Fibroblast of skin of abdomen (primary cell): ENCODE measurements around the gene C1QTNF9B.
"Not testable (repeated sequence)": the region's sequence is repeated elsewhere in the genome, so short reads cannot be mapped to it uniquely, and the experiment has no call there.

Experiments used
- DNase-seq: peaks from one replicate; pipeline ENCODE4 v3.0.0-alpha.2; 2013

Gene C1QTNF9B

GRCh38 chr13:23893791-23894190, 3.5 kb downstream of the C1QTNF9B start:
- DNase-seq, result not testable (repeated sequence)

GRCh38 chr13:23889615-23890607, 7.4 kb downstream of the C1QTNF9B start:
- DNase-seq, result peak; percentile 27

- DNase-seq, result peak; percentile 96
Observed at GRCh38 chr13:23888658-23889614, 8.4 kb downstream of the C1QTNF9B start, which contains the start of gene MIPEP. TSS of gene MIPEP (minus strand) at chr13:23889400. CDS start at chr13:23889320, 80 bp downstream.

- DNase-seq, result not testable (repeated sequence)
Observed at GRCh38 chr13:23884361-23884760, 12.9 kb downstream of the C1QTNF9B start.

GRCh38 chr13:23883255-23883654, 14.0 kb downstream of the C1QTNF9B start:
- no peak for DNase-seq

- DNase-seq, result not testable (repeated sequence)
Observed at GRCh38 chr13:23881402-23881800, 15.9 kb downstream of the C1QTNF9B start.

- not testable (repeated sequence) for DNase-seq
Observed at GRCh38 chr13:23880493-23881401, 16.6 kb downstream of the C1QTNF9B start.

GRCh38 chr13:23877286-23877685, 20.0 kb downstream of the C1QTNF9B start:
- no peak for DNase-seq

- DNase-seq, result no peak
Observed at GRCh38 chr13:23876265-23876664, 21.0 kb downstream of the C1QTNF9B start.

- peak; percentile 53 for DNase-seq
Observed at GRCh38 chr13:23871616-23872220, 25.6 kb downstream of the C1QTNF9B start.

- no peak for DNase-seq
Observed at GRCh38 chr13:23870356-23871140, 26.8 kb downstream of the C1QTNF9B start.

- DNase-seq, result peak; percentile 93
Observed at GRCh38 chr13:23868521-23868920, 28.8 kb downstream of the C1QTNF9B start.

- DNase-seq, result peak; percentile 57
Observed at GRCh38 chr13:23867027-23867491, 30.2 kb downstream of the C1QTNF9B start.

- no peak for DNase-seq
Observed at GRCh38 chr13:23866420-23867026, 30.8 kb downstream of the C1QTNF9B start.

GRCh38 chr13:23865906-23866305, 31.4 kb downstream of the C1QTNF9B start:
- no peak for DNase-seq

GRCh38 chr13:23865026-23865425, 32.3 kb downstream of the C1QTNF9B start:
- no peak for DNase-seq

GRCh38 chr13:23861310-23861709, 36.0 kb downstream of the C1QTNF9B start:
- no peak for DNase-seq

- no peak for DNase-seq
Observed at GRCh38 chr13:23859904-23860303, 37.4 kb downstream of the C1QTNF9B start.

- DNase-seq, result no peak
Observed at GRCh38 chr13:23859455-23859854, 37.8 kb downstream of the C1QTNF9B start.

GRCh38 chr13:23858546-23858945, 38.8 kb downstream of the C1QTNF9B start:
- DNase-seq, result no peak
